ENCODE measurements around the gene GPC6.

GPC6 gene

GRCh38 chr13:93965587-93965986, 739.0 kb downstream of the GPC6 start:
- no peak for DNase-seq (ENCODE audit: low read depth in 2 of 2)

- DNase-seq (ENCODE audit: low read depth in 2 of 2) = no peak
These were observed 739.8 kb downstream of the GPC6 start for GRCh38 chr13:93966267-93966936.

GRCh38 chr13:93967286-93967685, 740.7 kb downstream of the GPC6 start:
- DNase-seq (ENCODE audit: low read depth in 2 of 2) = no peak

- DNase-seq (ENCODE audit: low read depth in 2 of 2) = no peak
These were observed 748.6 kb downstream of the GPC6 start for GRCh38 chr13:93975242-93975641.

- DNase-seq (ENCODE audit: low read depth in 2 of 2) = no peak
These were observed 749.9 kb downstream of the GPC6 start for GRCh38 chr13:93976528-93976927.

GRCh38 chr13:93977986-93978385, 751.4 kb downstream of the GPC6 start:
- DNase-seq (ENCODE audit: low read depth in 2 of 2) = no peak

GRCh38 chr13:93981426-93981977, 754.9 kb downstream of the GPC6 start:
- no peak for DNase-seq (ENCODE audit: low read depth in 2 of 2)

- no peak for DNase-seq (ENCODE audit: low read depth in 2 of 2)
These were observed 755.7 kb downstream of the GPC6 start for GRCh38 chr13:93982179-93982918.

GRCh38 chr13:93984052-93984451, 757.4 kb downstream of the GPC6 start:
- DNase-seq (ENCODE audit: low read depth in 2 of 2) = no peak

- DNase-seq (ENCODE audit: low read depth in 2 of 2) = no peak
These were observed 758.3 kb downstream of the GPC6 start for GRCh38 chr13:93984876-93985275.

- no peak for DNase-seq (ENCODE audit: low read depth in 2 of 2)
These were observed 760.9 kb downstream of the GPC6 start for GRCh38 chr13:93987458-93987857.

- DNase-seq (ENCODE audit: low read depth in 2 of 2) = no peak
These were observed 765.0 kb downstream of the GPC6 start for GRCh38 chr13:93991569-93991968.

GRCh38 chr13:93996481-93996880, 769.9 kb downstream of the GPC6 start:
- no peak for DNase-seq (ENCODE audit: low read depth in 2 of 2)

GRCh38 chr13:94006296-94006695, 779.7 kb downstream of the GPC6 start:
- no peak for DNase-seq (ENCODE audit: low read depth in 2 of 2)

GRCh38 chr13:94007072-94007471, 780.5 kb downstream of the GPC6 start:
- no peak for DNase-seq (ENCODE audit: low read depth in 2 of 2)

- DNase-seq (ENCODE audit: low read depth in 2 of 2) = peak; percentile 16 to 25
These were observed 783.1 kb downstream of the GPC6 start for GRCh38 chr13:94009701-94010100.

- DNase-seq (ENCODE audit: low read depth in 2 of 2) = no peak
These were observed 787.9 kb downstream of the GPC6 start for GRCh38 chr13:94014461-94014860.

GRCh38 chr13:94020426-94020825, 793.8 kb downstream of the GPC6 start:
- DNase-seq (ENCODE audit: low read depth in 2 of 2) = no peak

GRCh38 chr13:94020833-94021232, 794.2 kb downstream of the GPC6 start:
- peak in 1 of 2 experiments; percentile 11 for DNase-seq (ENCODE audit: low read depth in 2 of 2)

GRCh38 chr13:94028234-94028633, 801.6 kb downstream of the GPC6 start:
- DNase-seq (ENCODE audit: low read depth in 2 of 2) = no peak

GRCh38 chr13:94028650-94029049, 802.0 kb downstream of the GPC6 start:
- DNase-seq (ENCODE audit: low read depth in 2 of 2) = no peak

- no peak for DNase-seq (ENCODE audit: low read depth in 2 of 2)
These were observed 804.0 kb downstream of the GPC6 start for GRCh38 chr13:94030415-94031119.

Measured in fibroblast of skin of left quadriceps (primary cell).